Fibroblast of lung (primary cell): ENCODE results near the gene UCK2. TPM values are rescaled to one million over a fixed set of nuclear protein-coding genes. Genes with fewer than 3 reads are reported as not detected.
"Not testable (repeated sequence)": the region's sequence is repeated elsewhere in the genome, so short reads cannot be mapped to it uniquely, and the experiment has no call there.

Experiments used
- DNase-seq, 2 donors: peaks; one replicate each; pipeline versions ENCODE4 v3.0.0 to v3.0.0-alpha.2; 2010; ENCODE audit warnings: low read depth in 2 of 2
- H2AFZ ChIP-seq: 2 replicates; pipeline ENCODE4 v1.5.1; 2012; ENCODE audit warnings: low read length, control low read depth, inconsistent platforms
- H3K27ac ChIP-seq: 2 replicates; pipeline ENCODE4 v1.5.1; 2011; ENCODE audit warnings: low read length, control low read depth; ENCODE audit not compliant: insufficient read depth
- H3K27me3 ChIP-seq: 2 replicates; pipeline ENCODE4 v1.5.1; 2011; ENCODE audit warnings: mild to moderate bottlenecking, low read length; ENCODE audit not compliant: control insufficient read depth, insufficient read depth
- H3K36me3 ChIP-seq: 2 replicates; pipeline ENCODE4 v1.5.1; 2011; ENCODE audit warnings: low read length; ENCODE audit not compliant: control insufficient read depth, insufficient read depth
- H3K4me1 ChIP-seq: 2 replicates; pipeline ENCODE4 v1.5.1; 2011; ENCODE audit warnings: low read length; ENCODE audit not compliant: control insufficient read depth, insufficient read depth; ENCODE audit errors: extremely low read depth
- H3K4me2 ChIP-seq: 2 replicates; pipeline ENCODE4 v1.5.1; 2011; ENCODE audit warnings: low read length, control low read depth; ENCODE audit not compliant: insufficient read depth; ENCODE audit errors: extremely low read depth
- H3K4me3 ChIP-seq, 4 experiments: fragments of 200-600 bp in 1 of 4; sonication (generic) in 1 of 4; replicated peaks in 1 of 4; 2 replicates each; pipeline ENCODE4 v1.5.1; 2011 to 2016; ENCODE audit warnings: low read length in 4 of 4, low read depth in 3 of 4, mild to moderate bottlenecking in 3 of 4, control low read depth in 2 of 4, inconsistent platforms in 1 of 4, mixed read lengths in 1 of 4; ENCODE audit not compliant: insufficient read depth in 1 of 4; ENCODE audit errors: control extremely low read depth in 1 of 4
- H3K79me2 ChIP-seq: 2 replicates; pipeline ENCODE4 v1.5.1; 2012; ENCODE audit warnings: mild to moderate bottlenecking, low read length, inconsistent platforms; ENCODE audit not compliant: control insufficient read depth, insufficient read depth
- H3K9ac ChIP-seq: 2 replicates; pipeline ENCODE4 v1.5.1; 2011; ENCODE audit warnings: mild to moderate bottlenecking, low read length, control low read depth; ENCODE audit not compliant: insufficient read depth
- H3K9me3 ChIP-seq: 2 replicates; pipeline ENCODE4 v1.5.1; 2012; ENCODE audit warnings: low read depth, low read length; ENCODE audit not compliant: control insufficient read depth, insufficient read depth
- H4K20me1 ChIP-seq: 2 replicates; pipeline ENCODE4 v1.5.1; 2011; ENCODE audit warnings: low read length; ENCODE audit not compliant: control insufficient read depth, insufficient read depth; ENCODE audit errors: extremely low read depth
- CTCF ChIP-seq, 2 donors: IDR thresholded peaks in 1 of 2; conservative IDR thresholded peaks in 1 of 2; 1 replicate in 1 of 2; 2 replicates in 1 of 2; pipeline ENCODE4 v1.5.1; 2011 to 2012; ENCODE audit warnings: low read length in 2 of 2, control low read depth in 1 of 2, inconsistent platforms in 1 of 2, low read depth in 1 of 2, mild to moderate bottlenecking in 1 of 2
- EZH2 ChIP-seq: IDR thresholded peaks from 2 replicates; pipeline ENCODE4 v1.5.1; 2012; ENCODE audit warnings: low read length, control low read depth, mild to moderate bottlenecking; ENCODE audit errors: missing control alignments
- polyA plus RNA-seq, 2 donors: library from polyadenylated mRNA; depleted of rRNA in 1 of 2; stranded (reverse) in 1 of 2; unstranded in 1 of 2; fragments of >200 nt; gene quantifications; 2 replicates each; pipeline ENCODE4 v1.2.1, GENCODE V29; 2011 to 2012; ENCODE audit warnings: missing spikeins in 1 of 2
- total RNA-seq: library from RNA; depleted of rRNA; stranded (reverse); fragments of >200 nt; gene quantifications from 2 replicates; pipeline ENCODE4 v1.2.1, GENCODE V29; 2014

Gene UCK2
- total and polyA plus RNA-seq, 2 donors (not counting 1 experiment from before 2014, with no cell fraction given), result 95.1 to 99.0 TPM

GRCh38 chr1:165793951-165794350 lies 33.5 kb upstream of the UCK2 start:
- no peak overlapping the region for H3K9ac ChIP-seq
- H3K27me3 ChIP-seq, result no peaks in the 10 kb centered on the region
- no peak overlapping the region for H2AFZ ChIP-seq
- H3K79me2 ChIP-seq, result no peaks in the 10 kb centered on the region
- no peak overlapping the region for H3K27ac ChIP-seq
- H3K4me1 ChIP-seq, result no peaks in the 10 kb centered on the region
- no peak for TF ChIP-seq EZH2
- no peak for TF ChIP-seq CTCF (conservative IDR thresholded peaks at IDR 0.05 in 1 of 2, IDR thresholded peaks at IDR 0.05 in 1 of 2; ENCODE audit: low read depth in 1 of 2, low read length in 2 of 2)
- no peaks in the 10 kb centered on the region for H4K20me1 ChIP-seq
- no peaks in the 10 kb centered on the region for H3K36me3 ChIP-seq
- no peaks in the 10 kb centered on the region for H3K9me3 ChIP-seq
- no peak for DNase-seq
- H3K4me3 ChIP-seq, result no peak overlapping the region
- no peak overlapping the region for H3K4me2 ChIP-seq

GRCh38 chr1:165795894-165796293 lies 31.5 kb upstream of the UCK2 start:
- DNase-seq, result peak in 1 of 2 donors; percentile 1

GRCh38 chr1:165799387-165799786 lies 28.0 kb upstream of the UCK2 start:
- H3K4me3 ChIP-seq, result no peak overlapping the region
- no peaks in the 10 kb centered on the region for H4K20me1 ChIP-seq
- H3K79me2 ChIP-seq, result no peaks in the 10 kb centered on the region
- H3K27me3 ChIP-seq, result no peaks in the 10 kb centered on the region
- no peak for DNase-seq
- H3K27ac ChIP-seq, result no peak overlapping the region
- no peaks in the 10 kb centered on the region for H3K36me3 ChIP-seq
- H3K4me1 ChIP-seq, result no peaks in the 10 kb centered on the region
- TF ChIP-seq CTCF (conservative IDR thresholded peaks at IDR 0.05 in 1 of 2, IDR thresholded peaks at IDR 0.05 in 1 of 2; ENCODE audit: low read depth in 1 of 2, low read length in 2 of 2) (no peak), EZH2 (no peak)
- no peak overlapping the region for H3K4me2 ChIP-seq
- no peak overlapping the region for H3K9ac ChIP-seq
- H3K9me3 ChIP-seq, result no peaks in the 10 kb centered on the region
- no peak overlapping the region for H2AFZ ChIP-seq

More at GRCh38 chr1:165795894-165796293, 31.5 kb upstream of the UCK2 start:
- Histone ChIP-seq H3K36me3 (no peaks in the 10 kb centered on the region), H3K9ac (no peak overlapping the region), H3K4me1 (no peaks in the 10 kb centered on the region), H3K27ac (no peak overlapping the region), H3K27me3 (no peaks in the 10 kb centered on the region), H3K79me2 (no peaks in the 10 kb centered on the region), H4K20me1 (no peaks in the 10 kb centered on the region), H3K9me3 (no peaks in the 10 kb centered on the region), H2AFZ (no peak overlapping the region), H3K4me3 (no peak overlapping the region), H3K4me2 (no peak overlapping the region)
- no peak for TF ChIP-seq CTCF (conservative IDR thresholded peaks at IDR 0.05 in 1 of 2, IDR thresholded peaks at IDR 0.05 in 1 of 2; ENCODE audit: low read depth in 1 of 2, low read length in 2 of 2)
- TF ChIP-seq EZH2, result no peak

- not testable (repeated sequence) for H3K4me3 ChIP-seq, DNase-seq, H3K27ac ChIP-seq, H3K79me2 ChIP-seq, H3K27me3 ChIP-seq, H2AFZ ChIP-seq, H3K9me3 ChIP-seq, H3K9ac ChIP-seq, H3K4me2 ChIP-seq, H3K36me3 ChIP-seq, H4K20me1 ChIP-seq, H3K4me1 ChIP-seq
Observed at GRCh38 chr1:165804513-165804912, 22.9 kb upstream of the UCK2 start.
